Measurements from ENCODE around the gene PPP2R5D.
"Not testable (repeated sequence)": the region's sequence is repeated elsewhere in the genome, so short reads cannot be mapped to it uniquely, and the experiment has no call there.

PPP2R5D gene

GRCh38 chr6:42984001-42984923 lies at the start of gene PPP2R5D:
TSS of gene PPP2R5D (plus strand) at chr6:42984570. CDS start at chr6:42984678, 108 bp downstream.
- DNase-seq: peak; percentile 92

DNA sequence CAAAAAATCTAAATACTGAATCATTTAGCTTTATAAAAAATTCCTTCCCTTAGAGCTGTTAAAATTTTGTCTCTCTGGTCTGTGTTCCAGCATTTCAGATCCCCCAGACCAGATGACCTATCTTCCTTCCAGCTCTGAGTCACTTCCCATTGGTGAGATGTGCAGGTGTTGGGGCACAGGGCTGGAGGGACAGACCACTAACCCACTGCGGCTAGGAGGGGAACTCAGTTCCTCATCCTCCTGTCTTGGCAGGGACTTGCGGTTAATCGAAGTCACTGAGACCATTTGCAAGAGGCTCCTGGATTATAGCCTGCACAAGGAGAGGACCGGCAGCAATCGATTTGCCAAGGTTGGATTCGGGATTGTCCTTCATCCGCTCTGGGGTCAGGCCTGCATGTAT lies 49.0 kb upstream of the PPP2R5D start:
- DNase-seq: no peak

GRCh38 chr6:42936398-42936797 lies 48.0 kb upstream of the PPP2R5D start:
- DNase-seq: no peak

DNA sequence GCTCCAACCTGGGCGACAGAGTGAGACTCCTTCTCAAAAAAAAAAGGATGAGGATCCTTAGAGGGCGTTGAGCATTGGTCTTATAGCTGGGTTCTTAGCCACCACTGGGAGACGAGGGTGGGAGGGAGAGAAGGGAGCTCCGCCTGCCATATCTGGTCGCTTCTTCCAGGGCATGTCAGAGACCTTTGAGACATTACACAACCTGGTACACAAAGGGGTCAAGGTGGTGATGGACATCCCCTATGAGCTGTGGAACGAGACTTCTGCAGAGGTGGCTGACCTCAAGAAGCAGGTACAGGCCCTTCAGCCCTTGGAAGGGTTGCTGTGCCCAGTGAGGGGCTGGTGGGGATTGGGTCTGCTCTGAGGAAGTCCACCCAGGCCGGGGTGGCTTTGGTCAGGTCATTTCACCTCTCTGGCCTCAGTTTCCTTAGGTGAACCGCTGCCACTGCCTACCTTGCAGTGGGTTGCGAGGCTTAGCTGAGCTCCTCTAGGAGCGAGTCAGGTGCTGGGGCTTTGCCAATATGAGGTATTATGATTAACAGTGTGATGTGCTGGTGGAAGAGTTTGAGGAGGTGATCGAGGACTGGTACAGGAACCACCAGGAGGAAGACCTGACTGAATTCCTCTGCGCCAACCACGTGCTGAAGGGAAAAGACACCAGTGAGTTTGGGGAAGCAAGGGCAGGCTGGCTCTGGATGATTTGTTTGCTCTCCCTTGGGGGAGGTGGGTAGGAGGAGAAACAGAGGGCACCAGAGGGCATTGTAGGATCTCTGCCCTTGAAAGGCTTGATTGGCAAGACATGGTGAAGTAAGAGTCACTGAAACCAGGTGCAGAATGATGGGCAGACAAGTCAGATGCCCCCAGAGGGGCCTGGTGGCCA lies 46.6 kb upstream of the PPP2R5D start:
- no peak for DNase-seq

GRCh38 chr6:42938428-42938796 lies 46.0 kb upstream of the PPP2R5D start:
- no peak for DNase-seq

DNA sequence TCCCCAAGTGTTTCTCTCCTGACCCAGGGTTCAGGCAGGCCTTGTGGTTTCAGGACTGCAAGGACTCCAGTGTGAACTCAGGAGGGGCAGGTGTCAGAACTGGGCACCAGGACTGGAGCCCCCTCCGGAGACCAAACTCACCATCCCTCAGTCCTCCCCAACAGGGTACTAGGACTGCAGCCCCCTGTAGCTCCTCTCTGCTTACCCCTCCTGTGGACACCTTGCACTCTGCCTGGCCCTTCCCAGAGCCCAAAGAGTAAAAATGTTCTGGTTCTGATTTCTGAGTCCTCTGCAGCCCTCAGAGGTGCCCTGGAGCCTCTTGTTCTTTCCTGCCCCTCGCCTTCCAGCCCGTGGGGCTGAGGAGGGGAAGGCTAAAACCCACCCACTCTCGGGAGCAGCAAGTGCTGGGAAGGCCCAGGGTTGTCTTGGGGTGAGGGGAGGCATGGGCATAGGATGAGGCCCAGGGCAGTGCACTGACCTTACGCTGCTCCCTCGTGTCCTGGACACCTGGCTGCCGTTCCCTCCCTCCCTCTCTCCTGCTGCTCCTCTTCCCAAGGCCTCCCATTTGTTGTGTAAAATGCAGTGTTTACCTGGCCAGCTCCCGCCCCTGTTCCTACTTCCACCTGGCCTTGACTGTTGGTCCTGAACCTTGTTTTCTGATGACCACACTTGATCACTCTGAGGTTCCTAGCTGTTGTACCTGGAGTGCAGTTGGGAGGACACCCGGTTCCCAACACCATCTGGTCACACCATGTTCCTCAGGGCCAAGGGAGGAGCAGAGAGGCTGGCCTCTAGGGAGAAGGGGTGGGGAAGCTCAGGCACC lies 45.2 kb upstream of the PPP2R5D start:
- no peak for DNase-seq

GRCh38 chr6:42939810-42940167 lies 44.6 kb upstream of the PPP2R5D start:
- DNase-seq: no peak

DNA sequence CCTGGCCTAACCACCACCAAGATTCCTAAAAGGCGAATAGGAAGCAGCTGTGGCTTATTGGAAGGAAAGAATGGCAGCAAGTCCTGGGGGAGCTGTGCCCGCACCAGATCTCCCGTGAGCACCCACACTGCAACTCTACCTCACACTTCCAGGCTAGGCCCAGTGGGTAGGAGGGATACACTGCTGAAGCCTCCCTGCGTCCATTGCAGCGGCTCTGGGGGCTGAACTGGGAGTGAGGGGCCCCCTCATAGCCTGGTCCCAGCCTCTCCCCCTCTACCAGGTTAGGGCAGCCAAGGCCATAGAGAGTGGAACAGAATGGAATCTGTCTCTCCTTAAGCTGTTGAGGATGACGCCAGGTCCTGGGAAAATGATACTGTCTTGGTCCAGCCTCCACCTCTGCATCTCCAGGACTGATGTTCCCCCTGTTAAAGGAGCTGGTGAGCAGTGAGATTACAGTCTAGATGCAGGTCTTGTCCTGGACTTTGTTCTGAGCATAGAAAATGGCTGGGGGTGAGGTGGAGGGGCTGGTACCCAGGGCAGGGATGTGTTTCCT lies 43.8 kb upstream of the PPP2R5D start:
- no peak for DNase-seq

DNA sequence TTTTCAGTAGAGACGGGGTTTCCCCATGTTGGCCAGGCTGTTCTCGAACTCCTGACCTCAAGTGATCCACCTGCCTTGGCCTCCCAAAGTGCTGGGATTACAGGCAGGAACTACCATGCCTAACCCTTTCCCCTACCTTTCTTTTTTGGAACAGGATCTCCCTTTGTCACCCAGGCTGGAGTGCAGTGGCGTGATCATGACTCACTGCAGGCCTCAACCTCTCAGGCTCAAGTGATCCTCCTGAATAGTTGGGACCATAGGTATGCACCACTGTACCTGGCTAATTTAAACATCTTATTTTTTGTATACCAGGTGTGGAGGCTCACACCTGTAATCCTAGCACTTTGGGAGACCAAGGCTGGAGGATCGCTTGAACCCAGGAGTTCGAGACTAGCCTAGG lies 43.0 kb upstream of the PPP2R5D start:
- DNase-seq: not testable (repeated sequence)

DNA sequence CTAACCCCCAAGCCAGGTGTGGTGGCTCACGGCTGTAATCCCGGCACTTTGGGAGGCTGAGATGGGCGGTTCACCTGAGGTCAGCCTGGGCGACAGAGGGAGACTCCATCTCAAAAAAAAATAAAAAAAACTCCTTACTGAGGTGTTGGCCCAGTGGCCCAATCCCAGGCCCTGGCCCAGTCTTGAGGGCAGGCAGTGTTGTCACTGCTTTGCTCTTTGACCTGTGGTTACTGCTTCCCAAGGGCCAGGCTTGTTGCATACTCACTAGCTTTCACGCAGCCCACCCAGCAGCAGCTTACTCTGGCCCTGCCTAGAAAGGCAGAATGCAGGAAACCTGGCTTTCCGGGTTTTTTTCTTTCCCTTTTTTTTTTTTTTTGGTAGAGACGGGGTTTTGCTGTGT lies 41.9 kb upstream of the PPP2R5D start:
- DNase-seq: no peak

DNA sequence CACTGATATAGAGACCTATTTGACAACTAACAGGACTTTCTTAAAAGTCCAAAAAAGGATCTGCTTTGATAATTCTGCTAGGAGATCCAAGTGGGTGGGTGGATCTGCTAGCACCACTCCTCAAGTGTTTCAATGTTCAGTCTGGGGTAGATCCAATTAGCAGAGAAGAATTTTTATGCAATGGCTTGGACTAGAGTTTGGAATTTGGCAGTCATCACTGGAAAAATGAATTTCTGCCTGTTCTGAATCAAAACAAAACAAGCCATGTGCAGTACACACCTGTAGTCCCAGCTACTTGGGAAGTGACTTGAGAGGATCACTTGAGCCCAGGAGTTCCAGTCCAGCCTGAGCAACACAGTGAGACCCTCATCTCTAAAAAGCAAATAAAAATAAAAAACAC lies 36.4 kb upstream of the PPP2R5D start:
- DNase-seq: no peak

DNA sequence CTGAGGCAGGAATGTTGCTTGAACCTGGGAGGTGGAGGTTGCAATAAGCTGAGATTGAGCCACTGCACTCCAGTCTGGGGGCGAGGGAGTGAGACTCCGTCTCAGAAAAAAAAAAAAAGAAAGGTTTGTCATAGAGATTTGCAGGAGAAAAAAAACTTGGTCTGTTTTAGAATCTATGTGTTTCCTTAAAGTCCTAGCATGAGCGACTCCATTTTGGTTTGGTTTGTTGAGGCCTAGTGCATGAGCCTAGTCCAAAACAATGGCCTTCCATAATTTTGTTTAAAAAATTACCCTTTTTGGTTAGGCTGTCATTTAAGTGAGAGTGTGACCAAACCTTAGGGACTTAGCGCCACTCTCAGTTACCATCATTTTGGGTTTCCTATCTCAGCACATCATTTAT lies 32.0 kb upstream of the PPP2R5D start:
- no peak for DNase-seq

DNA sequence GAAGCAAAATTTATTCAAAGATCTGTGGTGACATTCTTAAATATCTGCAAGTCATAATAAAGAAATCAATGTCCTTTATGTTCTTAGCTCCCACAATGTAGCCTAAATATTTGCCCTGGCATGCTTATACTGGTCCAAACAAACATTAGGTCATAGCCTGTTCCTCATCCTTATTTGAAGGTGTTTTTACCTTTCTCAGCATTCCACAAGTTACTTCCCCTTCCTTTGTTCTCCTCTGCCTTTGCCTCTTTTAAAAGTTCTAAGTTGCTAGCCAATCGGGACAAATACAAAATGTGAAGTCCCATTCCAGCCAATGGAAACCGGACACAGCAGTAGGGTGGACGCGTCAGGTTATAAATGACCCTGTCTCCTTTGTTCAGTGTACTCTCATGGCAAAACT lies 30.0 kb upstream of the PPP2R5D start:
- not testable (repeated sequence) for DNase-seq

DNA sequence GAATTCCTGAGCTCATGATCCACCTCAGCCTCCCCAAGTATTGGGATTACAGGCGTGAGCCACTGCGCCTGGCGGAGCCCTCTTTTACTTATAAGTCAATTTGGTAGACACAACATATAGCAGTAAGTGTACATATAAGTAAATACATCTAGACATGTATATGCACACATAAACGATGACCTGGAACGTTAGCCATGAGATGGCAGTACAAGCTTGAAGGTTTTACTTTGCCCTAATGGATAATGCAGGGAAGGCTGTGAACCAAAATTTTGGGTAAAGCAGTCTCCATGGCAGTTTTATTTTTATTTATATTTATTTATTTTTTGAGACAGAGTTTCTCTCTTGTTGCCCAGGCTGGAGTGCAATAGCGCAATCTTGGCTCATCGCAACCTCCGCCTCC lies 26.2 kb upstream of the PPP2R5D start:
- no peak for DNase-seq

DNA sequence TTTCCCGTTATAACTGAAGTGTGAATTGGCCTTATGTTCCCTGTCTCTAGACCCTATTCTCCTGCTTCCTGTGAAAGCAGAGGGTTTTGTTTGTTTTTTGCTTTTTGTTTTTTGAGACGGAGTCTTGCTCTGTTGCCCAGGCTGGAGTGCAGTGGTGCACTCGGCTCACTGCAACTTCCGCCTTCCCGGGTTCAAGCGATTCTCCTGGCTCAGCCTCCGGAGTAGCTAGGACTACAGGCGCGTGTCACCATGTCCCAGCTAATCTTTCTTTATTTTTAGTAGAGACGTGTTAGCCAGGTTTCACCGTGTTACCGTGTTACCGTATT lies 24.5 kb upstream of the PPP2R5D start:
- DNase-seq: no peak

DNA sequence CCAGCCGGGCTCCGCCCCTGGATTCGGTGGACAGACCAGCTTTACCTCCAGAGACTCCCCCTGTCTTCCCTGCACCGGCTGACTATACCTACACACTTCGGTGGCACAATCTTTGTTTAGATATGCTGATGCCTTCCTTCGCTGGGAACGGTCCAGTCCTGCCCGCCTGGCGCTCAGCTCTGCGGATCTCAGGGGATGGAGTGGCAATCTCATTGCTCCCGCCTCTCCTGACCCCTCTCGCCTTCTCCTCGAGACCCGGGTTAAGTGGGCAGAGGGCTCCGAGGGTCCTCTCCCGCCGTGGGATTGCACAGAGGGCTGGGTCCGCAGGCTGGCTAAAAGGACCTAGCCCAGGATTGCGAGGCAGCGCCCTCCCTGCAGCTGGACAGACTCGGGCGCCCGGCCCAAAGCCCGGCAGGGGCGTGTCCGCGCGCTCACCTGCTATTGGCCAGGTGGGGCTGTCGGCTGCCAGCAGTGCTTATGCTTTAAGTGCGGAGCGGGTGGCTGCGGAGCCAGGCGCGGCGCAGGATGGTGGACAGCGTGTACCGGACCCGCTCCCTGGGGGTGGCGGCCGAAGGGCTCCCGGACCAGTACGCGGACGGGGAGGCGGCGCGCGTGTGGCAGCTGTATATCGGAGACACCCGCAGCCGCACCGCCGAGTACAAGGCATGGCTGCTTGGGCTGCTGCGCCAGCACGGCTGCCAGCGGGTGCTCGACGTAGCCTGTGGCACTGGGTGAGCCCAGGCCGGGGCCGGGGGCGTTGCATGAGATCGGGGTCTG lies 23.9 kb upstream of the PPP2R5D start, which contains the start of gene GNMT:
GNMT (plus strand) TSS at position 512 of the 777 bp plus-strand sequence; CDS start at position 526, 14 bp downstream.
- no peak for DNase-seq

DNA sequence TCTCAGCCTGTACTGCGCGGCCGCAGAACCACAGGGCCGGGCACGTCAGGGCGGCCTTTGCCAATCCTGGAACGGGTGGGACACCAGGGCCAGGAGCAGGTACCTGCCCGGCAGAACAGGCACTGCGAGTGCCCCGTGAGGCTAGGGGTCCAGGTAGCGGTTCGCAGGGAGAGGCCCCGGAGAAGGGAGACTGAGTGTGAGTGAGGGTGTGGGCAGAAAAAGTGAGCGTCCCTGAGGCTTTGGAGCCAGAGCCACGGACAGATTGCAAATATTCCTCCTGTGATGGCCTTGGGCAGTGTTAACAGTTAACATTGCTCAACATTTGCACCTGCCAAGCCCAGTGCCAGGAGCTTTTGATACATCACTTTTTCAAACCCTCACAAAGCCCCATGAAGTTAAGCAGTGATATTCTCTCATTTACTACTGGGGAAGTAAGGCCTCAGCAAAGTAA lies 23.3 kb upstream of the PPP2R5D start:
- DNase-seq: no peak

DNA sequence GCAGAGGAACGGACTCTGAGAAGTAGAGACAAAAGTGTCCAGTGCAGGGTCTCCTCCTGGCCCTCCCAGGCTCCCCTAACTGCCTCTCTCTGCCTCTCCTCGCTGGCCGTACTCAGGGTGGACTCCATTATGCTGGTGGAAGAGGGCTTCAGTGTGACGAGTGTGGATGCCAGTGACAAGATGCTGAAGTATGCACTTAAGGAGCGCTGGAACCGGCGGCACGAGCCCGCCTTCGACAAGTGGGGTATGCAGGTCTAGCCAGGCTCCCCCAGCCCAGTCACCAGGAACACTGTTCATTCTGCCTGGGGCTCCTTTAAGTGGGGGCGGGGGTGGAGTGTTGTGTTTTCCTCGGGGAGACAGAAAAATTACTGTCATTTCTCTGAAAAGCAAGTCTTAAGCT lies 22.3 kb upstream of the PPP2R5D start:
- DNase-seq: no peak

GRCh38 chr6:42962502-42963178 lies 21.7 kb upstream of the PPP2R5D start:
- no peak for DNase-seq

- no peak for DNase-seq
These were observed 21.1 kb upstream of the PPP2R5D start for GRCh38 chr6:42963179-42963854.
